GM18505 (cell line): ENCODE measurements around the gene DIPK1C.

Experiments used
- ATAC-seq: cut with Tn5 transposase; IDR thresholded peaks from one replicate; pipeline ENCODE4 v1.9.1; 2021; ENCODE audit not compliant: unreplicated experiment
- POLR2A ChIP-seq: IDR thresholded peaks from 4 replicates; pipeline ENCODE4 v1.6.1; 2011; ENCODE audit warnings: borderline replicate concordance; ENCODE audit not compliant: insufficient read depth, insufficient read length; ENCODE audit errors: extremely low read depth

Gene DIPK1C

DNA sequence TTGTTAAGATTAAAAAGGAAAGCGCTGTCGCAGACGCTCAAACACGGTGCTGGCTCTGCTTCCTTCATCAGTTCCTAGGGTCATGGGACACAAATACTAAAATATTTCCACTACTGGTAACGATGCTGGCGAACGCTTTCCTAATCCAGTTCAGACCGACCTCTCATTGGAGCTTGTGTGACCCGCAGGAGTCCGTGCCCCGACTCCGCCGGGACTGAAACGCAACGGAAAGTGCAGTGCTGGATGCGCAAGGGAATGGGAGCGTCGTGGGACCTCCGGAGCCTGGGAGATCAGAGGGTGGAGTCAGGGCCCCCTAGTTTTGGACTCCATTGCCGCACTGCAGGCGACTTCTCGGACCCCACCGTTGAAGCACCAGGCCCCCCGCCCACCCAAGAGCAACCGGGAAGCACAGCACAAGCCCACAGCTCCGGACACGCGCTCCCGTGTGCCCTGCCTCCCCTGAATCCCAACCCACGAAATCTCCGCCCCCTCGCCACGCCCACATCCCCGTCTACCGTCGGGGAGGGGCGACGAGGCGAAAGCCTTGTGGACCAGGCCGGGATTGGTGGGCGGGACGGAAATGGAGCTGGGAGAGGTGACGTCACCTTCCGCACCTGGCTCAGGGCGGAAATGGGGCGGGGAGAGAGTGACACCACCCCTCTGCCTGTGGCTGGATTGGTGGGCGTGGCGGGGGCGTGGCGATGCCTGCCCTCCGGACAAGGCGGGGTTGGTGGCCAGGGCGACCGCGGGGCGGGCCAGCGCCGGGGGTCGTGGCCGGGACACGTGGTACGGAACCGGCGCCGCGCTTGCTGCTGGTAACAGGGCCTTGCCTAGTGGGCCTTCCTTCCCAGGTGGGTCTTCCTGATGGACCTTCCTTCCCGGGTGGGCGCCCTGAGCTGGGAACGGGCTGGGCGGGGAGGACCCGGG, 38.7 kb upstream of the DIPK1C start, which contains the start of gene CNDP2:
TSS of gene CNDP2 (plus strand) at position 783 of the 927 bp plus-strand sequence. CDS start 3,611 bp downstream, outside the sequence.
- TF ChIP-seq POLR2A: peak; percentile 75
- ATAC-seq: peak; percentile 82

- TF ChIP-seq POLR2A: no peak
- ATAC-seq: no peak
Measured at GRCh38 chr18:74494514-74494913, 37.4 kb upstream of the DIPK1C start.

GRCh38 chr18:74493689-74494088, 36.6 kb upstream of the DIPK1C start:
- peak; percentile 19 for ATAC-seq
- TF ChIP-seq POLR2A: no peak

GRCh38 chr18:74492259-74492658, 35.2 kb upstream of the DIPK1C start:
- no peak for TF ChIP-seq POLR2A
- ATAC-seq: no peak

DNA sequence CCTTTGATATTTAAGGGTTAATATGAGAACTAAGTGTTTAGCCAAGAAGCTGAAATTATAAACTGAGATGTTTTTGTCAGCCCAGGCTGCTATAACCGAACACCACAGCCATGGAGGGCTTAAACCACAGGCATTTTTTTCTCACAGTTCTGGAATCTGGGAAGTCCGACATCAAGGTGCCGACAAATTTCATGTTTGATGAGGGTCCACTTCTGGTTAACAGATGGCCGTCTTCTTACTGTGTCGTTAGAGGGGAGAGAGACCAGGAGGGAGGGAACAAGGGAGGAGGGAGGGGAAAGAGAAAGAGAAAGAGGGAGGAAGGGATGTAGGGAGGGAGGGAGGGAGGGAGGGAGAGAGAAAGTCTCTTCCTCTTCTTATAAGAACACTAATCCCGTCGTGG, 32.6 kb upstream of the DIPK1C start:
- no peak for TF ChIP-seq POLR2A
- no peak for ATAC-seq

- no peak for TF ChIP-seq POLR2A
- no peak for ATAC-seq
Measured at GRCh38 chr18:74488864-74489263, 31.8 kb upstream of the DIPK1C start.

- no peak for TF ChIP-seq POLR2A
Measured at GRCh38 chr18:74488354-74488753, 31.2 kb upstream of the DIPK1C start.

GRCh38 chr18:74486119-74486849, 29.2 kb upstream of the DIPK1C start:
- no peak for TF ChIP-seq POLR2A
- ATAC-seq: no peak

More at GRCh38 chr18:74488354-74488753, 31.2 kb upstream of the DIPK1C start:
- no peak for ATAC-seq

DNA sequence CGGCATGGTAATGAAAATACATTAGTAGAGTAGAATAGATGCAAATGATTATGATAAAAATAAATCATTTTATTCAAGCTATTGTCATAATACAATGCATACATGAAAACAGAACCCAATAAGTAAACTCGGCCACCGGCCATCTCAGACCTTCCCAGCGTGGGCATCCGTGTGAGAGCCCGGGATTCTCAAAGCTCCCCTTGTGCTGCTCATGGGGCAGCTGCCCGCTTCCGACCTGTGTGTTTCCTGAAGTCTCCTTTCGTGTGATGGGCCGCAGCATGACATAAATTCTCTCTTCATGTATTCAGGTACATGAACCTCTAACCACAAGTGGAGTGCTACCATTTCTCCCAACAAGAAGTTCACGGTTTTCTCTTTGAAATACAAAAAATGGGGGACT, 25.6 kb upstream of the DIPK1C start:
- TF ChIP-seq POLR2A: no peak
- no peak for ATAC-seq

DNA sequence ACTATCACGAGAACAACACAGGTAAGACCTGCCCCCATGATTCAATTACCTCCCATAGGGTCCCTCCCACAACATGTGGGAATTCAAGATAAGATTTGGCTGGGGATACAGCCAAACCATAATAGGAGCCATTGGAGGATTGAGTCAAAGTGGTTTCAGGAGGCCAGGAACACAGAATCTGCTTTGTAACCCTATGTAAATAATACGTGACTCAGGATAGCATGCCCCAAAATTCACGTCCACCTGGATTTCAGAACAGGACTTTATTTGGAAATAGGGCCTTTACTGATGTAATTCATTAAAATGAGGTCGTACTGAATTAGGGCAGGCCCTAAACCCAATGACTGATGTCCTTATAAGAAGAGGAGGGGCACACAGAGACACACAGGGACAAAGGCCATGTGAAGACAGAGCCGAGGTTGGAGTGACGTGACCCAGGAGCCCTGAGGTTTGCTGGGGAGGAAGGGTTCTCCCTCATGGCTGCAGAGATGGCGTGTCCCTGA, 23.1 kb upstream of the DIPK1C start:
- TF ChIP-seq POLR2A: no peak
- no peak for ATAC-seq

GRCh38 chr18:74479486-74480148, 22.5 kb upstream of the DIPK1C start:
- no peak for TF ChIP-seq POLR2A

GRCh38 chr18:74478880-74479279, 21.8 kb upstream of the DIPK1C start:
- no peak for TF ChIP-seq POLR2A
- ATAC-seq: no peak

More at GRCh38 chr18:74479486-74480148, 22.5 kb upstream of the DIPK1C start:
- ATAC-seq: no peak

- no peak for ATAC-seq
Measured at GRCh38 chr18:74478316-74478715, 21.2 kb upstream of the DIPK1C start.

More at GRCh38 chr18:74478316-74478715, 21.2 kb upstream of the DIPK1C start:
- no peak for TF ChIP-seq POLR2A
